HepG2 (cell line): ENCODE measurements around the gene PIGV. TPM values are rescaled to one million over a fixed set of nuclear protein-coding genes. Genes with fewer than 3 reads are reported as not detected.

ENCODE experiments used
- ARNT2 ChIP-seq: sonication (generic); formaldehyde crosslinking; IDR thresholded peaks from 2 replicates; pipeline ENCODE4 v1.8.0; 2022; ENCODE audit warnings: mild to moderate bottlenecking, low read depth, missing genetic modification reagents, moderate library complexity
- CENPBD1 ChIP-seq: sonication (generic); formaldehyde crosslinking; IDR thresholded peaks from 2 replicates; pipeline ENCODE4 v1.8.0; 2022; ENCODE audit warnings: missing genetic modification reagents, low read depth, mild to moderate bottlenecking, borderline replicate concordance
- ELF3 ChIP-seq: IDR thresholded peaks from 2 replicates; pipeline ENCODE4 v1.6.1; 2016; ENCODE audit warnings: missing genetic modification reagents, missing compliant biosample characterization
- GMEB1 ChIP-seq: sonication (generic); formaldehyde crosslinking; IDR thresholded peaks from 2 replicates; pipeline ENCODE4 v1.5.1; 2020; ENCODE audit warnings: missing genetic modification reagents, mild to moderate bottlenecking, borderline replicate concordance
- KIAA2018 ChIP-seq: sonication (generic); formaldehyde crosslinking; IDR thresholded peaks from 2 replicates; pipeline ENCODE4 v1.5.0; 2020; ENCODE audit warnings: mild to moderate bottlenecking, missing genetic modification reagents, borderline replicate concordance
- NFE2L1 ChIP-seq: sonication (generic); formaldehyde crosslinking; IDR thresholded peaks from 2 replicates; pipeline ENCODE4 v1.4.0; 2020; ENCODE audit warnings: missing genetic modification reagents, mild to moderate bottlenecking, borderline replicate concordance
- NR2F6 ChIP-seq, 2 experiments: IDR thresholded peaks; 2 replicates each; pipeline ENCODE4 v1.6.1; 2016; ENCODE audit warnings: antibody characterized with exemption in 1 of 2, mild to moderate bottlenecking in 1 of 2
- RBFOX2 ChIP-seq: fragments of 200-400 bp; formaldehyde crosslinking; IDR thresholded peaks from 2 replicates; pipeline ENCODE4 v1.6.1; 2017; ENCODE audit warnings: low read depth, mild to moderate bottlenecking, low read length
- RBM39 ChIP-seq: fragments of 200-400 bp; formaldehyde crosslinking; IDR thresholded peaks from one replicate; pipeline ENCODE4 v1.6.1; 2018; ENCODE audit warnings: antibody characterized with exemption, mild to moderate bottlenecking, low read depth, low read length; ENCODE audit not compliant: poor library complexity, severe bottlenecking
- RFX1 ChIP-seq: fragments of 450-650 bp; IDR thresholded peaks from 2 replicates; pipeline ENCODE4 v1.6.1; 2017
- STAT5B ChIP-seq: sonication (generic); formaldehyde crosslinking; IDR thresholded peaks from 2 replicates; pipeline ENCODE4 v1.4.0; 2020; ENCODE audit warnings: missing genetic modification reagents
- TIGD3 ChIP-seq: sonication (generic); formaldehyde crosslinking; IDR thresholded peaks from 2 replicates; pipeline ENCODE4 v1.5.1; 2020; ENCODE audit warnings: mild to moderate bottlenecking, missing genetic modification reagents, borderline replicate concordance
- ZMAT5 ChIP-seq: sonication (generic); formaldehyde crosslinking; IDR thresholded peaks from 2 replicates; pipeline ENCODE4 v1.5.0; 2020; ENCODE audit warnings: mild to moderate bottlenecking, low read depth, missing genetic modification reagents, borderline replicate concordance
- ZNF329 ChIP-seq: sonication (generic); formaldehyde crosslinking; IDR thresholded peaks from 2 replicates; pipeline ENCODE4 v1.9.0; 2021; ENCODE audit warnings: low read depth, mild to moderate bottlenecking, missing genetic modification reagents
- ZNF333 ChIP-seq: sonication (generic); formaldehyde crosslinking; IDR thresholded peaks from 2 replicates; pipeline ENCODE4 v1.4.0; 2020; ENCODE audit warnings: mild to moderate bottlenecking, missing genetic modification reagents, borderline replicate concordance
- ZNF672 ChIP-seq: sonication (generic); formaldehyde crosslinking; IDR thresholded peaks from 2 replicates; pipeline ENCODE4 v1.8.1; 2022; ENCODE audit warnings: missing genetic modification reagents
- polyA plus RNA-seq, 8 experiments: library from polyadenylated mRNA; depleted of rRNA in 3 of 8; stranded (reverse) in 7 of 8; unstranded in 1 of 8; fragments of >200 nt; fragmentation: Illumina TruSeq in 4 of 8; extraction: Trizol in 4 of 8; gene quantifications; 2 replicates each; pipeline versions ENCODE4 v1.2.1 to v1.2.3, GENCODE V29; 2011 to 2016; ENCODE audit warnings: low read depth in 4 of 8, missing spikeins in 1 of 8, mixed read lengths in 1 of 8; ENCODE audit not compliant: insufficient read depth in 1 of 8
- total RNA-seq, 5 experiments: library from RNA; depleted of rRNA; stranded (reverse); fragments of >200 nt; fragmentation: Illumina TruSeq; extraction: Trizol; gene quantifications; 2 replicates each; pipeline ENCODE4 v1.2.3, GENCODE V29; 2016; ENCODE audit warnings: low read depth in 1 of 5

The PIGV gene
- total and polyA plus RNA-seq, 2 of the 13 experiments (the other 11 are each of a cell fraction or from before 2014, with no cell fraction given) = 13.5 to 22.7 TPM

- TF ChIP-seq ARNT2 (0 out of 2 replicates have a peak, but pooled peaks have one; percentile 49), STAT5B (CRISPR knock-in tag) (no peak), NR2F6 (IDR thresholded peaks at IDR 0.05) (peak; percentile 98), NR2F6 (CRISPR knock-in tag; IDR thresholded peaks at IDR 0.05) (peak; percentile 98), ELF3 (CRISPR knock-in tag) (no peak), KIAA2018 (CRISPR knock-in tag) (no peak), CENPBD1 (CRISPR knock-in tag) (no peak), ZNF329 (CRISPR knock-in tag) (no peak), ZNF672 (CRISPR knock-in tag) (no peak), ZNF333 (CRISPR knock-in tag) (no peak), RBM39 (no peak), ZMAT5 (no peak), RBFOX2 (no peak), GMEB1 (CRISPR knock-in tag) (0 out of 2 replicates have a peak, but pooled peaks have one; percentile 20), RFX1 (no peak), NFE2L1 (CRISPR knock-in tag) (no peak), TIGD3 (CRISPR knock-in tag) (no peak)
Measured at GRCh38 chr1:26784023-26784871, 3.5 kb upstream of the PIGV start (continued).
